Left ventricle myocardium inferior (tissue), 1 donor: ENCODE data around the gene TSHZ3. TPM values are rescaled to one million over a fixed set of nuclear protein-coding genes. Genes with fewer than 3 reads are reported as not detected.

ENCODE experiments used
- DNase-seq: peaks from one replicate; pipeline ENCODE4 v3.0.0-alpha.2; 2020
- H3K27ac ChIP-seq: fragments of 200-600 bp; replicated peaks from 2 replicates; pipeline ENCODE4 v1.8.0; 2021
- H3K27me3 ChIP-seq: fragments of 200-600 bp; 2 replicates; pipeline ENCODE4 v1.8.0; 2021; ENCODE audit warnings: low read depth
- H3K36me3 ChIP-seq: fragments of 200-600 bp; 2 replicates; pipeline ENCODE4 v1.8.0; 2021
- H3K4me1 ChIP-seq: fragments of 200-600 bp; 2 replicates; pipeline ENCODE4 v1.8.0; 2021
- H3K4me3 ChIP-seq: fragments of 200-600 bp; 2 replicates; pipeline ENCODE4 v1.8.0; 2021; ENCODE audit warnings: mild to moderate bottlenecking, moderate library complexity
- H3K9me3 ChIP-seq: fragments of 200-600 bp; replicated peaks from 2 replicates; pipeline ENCODE4 v1.8.0; 2021
- intact Hi-C: fragments of 100-400 bp; cut with micrococcal nuclease; formaldehyde crosslinking; loops from one replicate; pipeline ENCODE4 v1.11.0; 2022
- total RNA-seq: library from RNA; stranded (reverse); fragmentation: NEBNext Ultra II Directional; extraction: Animal tissue kit (Norgen Biotek cat#: 25700); gene quantifications from one replicate; pipeline ENCODE4 v1.2.1, GENCODE V29; 2021
- TF ChIP-seq, protein P1 (sequence below): fragments of 200-600 bp; IDR thresholded peaks from 2 replicates; pipeline ENCODE4 v1.8.0; 2021; ENCODE audit warnings: antibody characterized with exemption, mild to moderate bottlenecking, borderline replicate concordance
- donor health status: DM: no; HTN: yes; CAD: no; lungs with severe emphysema.

TSHZ3 gene
- total RNA-seq, 1 donor from 2014 or later = 2.9 TPM

DNA sequence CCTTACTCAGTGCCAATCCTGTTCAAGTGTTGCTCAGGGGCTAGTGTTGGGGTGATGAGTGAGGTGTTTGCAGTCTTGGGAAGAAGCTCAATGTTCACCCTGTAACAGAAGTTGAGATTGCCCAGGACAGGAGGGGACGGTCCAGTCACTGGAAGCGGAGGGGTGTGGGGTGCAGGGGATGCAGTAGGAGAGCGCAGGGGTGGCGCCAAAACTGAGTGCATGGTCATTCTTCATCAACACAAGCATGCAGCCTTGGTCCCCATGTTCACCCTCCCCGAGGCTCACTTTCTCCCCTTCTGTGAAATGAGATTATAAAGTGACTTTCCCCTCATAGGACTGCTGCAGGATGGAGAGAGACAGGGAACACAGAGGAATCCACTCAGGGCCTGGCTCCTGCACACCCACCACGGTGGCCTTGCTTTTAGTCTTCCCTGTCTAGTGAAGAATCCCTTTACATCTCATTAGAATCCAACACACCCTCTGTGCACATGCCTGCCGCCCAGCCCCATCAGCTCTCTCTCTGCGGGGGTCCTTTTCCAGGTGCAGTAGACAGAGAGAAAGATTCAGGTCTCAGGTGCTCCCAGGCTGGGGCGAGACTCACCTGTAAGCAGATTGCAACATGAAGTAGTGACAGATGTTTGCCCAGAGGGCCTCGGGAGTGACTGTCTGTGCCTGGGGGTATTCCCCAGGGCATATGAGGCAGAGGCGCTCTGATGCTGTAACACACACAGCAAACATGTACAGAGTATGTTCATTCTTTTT lies 93.2 kb downstream of the TSHZ3 start:
- Histone ChIP-seq H3K27ac (no peak overlapping the region), H3K9me3 (no peaks in the 10 kb centered on the region), H3K36me3 (no peaks in the 10 kb centered on the region), H3K4me1 (peaks cover 11% of the 10 kb centered on the region), H3K27me3 (peaks cover 58% of the 10 kb centered on the region), H3K4me3 (no peak overlapping the region)
- intact Hi-C loops = no loop called here
- TF ChIP-seq, protein P1, sequence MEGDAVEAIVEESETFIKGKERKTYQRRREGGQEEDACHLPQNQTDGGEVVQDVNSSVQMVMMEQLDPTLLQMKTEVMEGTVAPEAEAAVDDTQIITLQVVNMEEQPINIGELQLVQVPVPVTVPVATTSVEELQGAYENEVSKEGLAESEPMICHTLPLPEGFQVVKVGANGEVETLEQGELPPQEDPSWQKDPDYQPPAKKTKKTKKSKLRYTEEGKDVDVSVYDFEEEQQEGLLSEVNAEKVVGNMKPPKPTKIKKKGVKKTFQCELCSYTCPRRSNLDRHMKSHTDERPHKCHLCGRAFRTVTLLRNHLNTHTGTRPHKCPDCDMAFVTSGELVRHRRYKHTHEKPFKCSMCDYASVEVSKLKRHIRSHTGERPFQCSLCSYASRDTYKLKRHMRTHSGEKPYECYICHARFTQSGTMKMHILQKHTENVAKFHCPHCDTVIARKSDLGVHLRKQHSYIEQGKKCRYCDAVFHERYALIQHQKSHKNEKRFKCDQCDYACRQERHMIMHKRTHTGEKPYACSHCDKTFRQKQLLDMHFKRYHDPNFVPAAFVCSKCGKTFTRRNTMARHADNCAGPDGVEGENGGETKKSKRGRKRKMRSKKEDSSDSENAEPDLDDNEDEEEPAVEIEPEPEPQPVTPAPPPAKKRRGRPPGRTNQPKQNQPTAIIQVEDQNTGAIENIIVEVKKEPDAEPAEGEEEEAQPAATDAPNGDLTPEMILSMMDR = no peak
- DNase-seq = no peak

DNA sequence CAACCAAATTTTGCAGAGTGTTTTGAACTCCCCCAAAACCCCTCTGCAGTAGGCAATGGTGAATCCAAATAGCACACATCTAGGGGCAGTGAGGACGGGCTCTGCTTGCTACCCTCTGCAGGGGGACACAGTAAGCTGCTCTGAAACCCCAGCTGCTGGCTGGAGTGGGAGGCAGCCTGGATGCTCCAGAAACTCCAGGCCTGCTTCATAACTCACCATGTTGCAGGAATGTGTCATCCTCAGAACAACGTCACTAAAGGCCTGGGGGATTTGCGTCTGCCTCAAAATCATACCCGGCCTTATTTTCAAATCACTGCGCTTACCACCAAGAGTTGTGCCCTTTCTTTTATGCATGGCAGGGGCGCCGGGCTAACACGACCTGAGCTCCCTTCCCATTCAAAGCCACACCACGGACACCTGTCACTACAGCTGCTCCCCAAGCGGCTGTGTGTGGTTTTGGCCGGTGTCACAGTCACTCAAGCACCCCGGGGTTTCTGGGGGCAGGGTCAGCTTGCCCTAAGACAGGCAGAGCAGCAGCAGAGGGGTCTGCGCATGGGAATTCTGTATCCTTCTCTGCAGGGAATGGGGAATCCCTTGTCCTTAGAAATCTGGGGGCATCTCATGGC lies 93.9 kb downstream of the TSHZ3 start:
- DNase-seq = no peak
- Histone ChIP-seq H3K9me3 (no peaks in the 10 kb centered on the region), H3K4me3 (no peak overlapping the region), H3K27ac (no peak overlapping the region), H3K36me3 (no peaks in the 10 kb centered on the region), H3K27me3 (peaks cover 56% of the 10 kb centered on the region), H3K4me1 (peaks cover 4% of the 10 kb centered on the region)
- intact Hi-C loops = no loop called here
- TF ChIP-seq, protein P1 = no peak

DNA sequence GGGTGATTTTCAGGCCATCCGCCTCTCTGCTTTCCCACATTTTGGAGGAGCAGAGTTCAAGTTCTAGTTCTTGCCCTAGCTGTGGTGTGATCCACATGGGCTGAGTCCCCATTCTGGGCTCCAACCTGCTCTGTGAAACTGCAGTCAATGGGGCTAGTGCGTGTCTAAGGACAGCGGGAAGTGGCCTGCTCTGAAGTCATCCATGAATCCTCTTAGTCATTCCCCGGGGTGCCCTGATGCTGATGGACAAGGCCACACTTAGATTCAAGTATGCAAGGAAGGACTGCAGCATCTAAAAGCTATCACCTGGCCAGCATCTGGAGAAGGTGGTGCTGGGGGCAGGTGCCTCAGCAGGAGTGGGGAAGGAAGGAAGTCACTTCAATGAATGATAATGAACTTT lies 94.6 kb downstream of the TSHZ3 start:
- peaks cover 4% of the 10 kb centered on the region for H3K4me1 ChIP-seq
- intact Hi-C loops = no loop called here

DNA sequence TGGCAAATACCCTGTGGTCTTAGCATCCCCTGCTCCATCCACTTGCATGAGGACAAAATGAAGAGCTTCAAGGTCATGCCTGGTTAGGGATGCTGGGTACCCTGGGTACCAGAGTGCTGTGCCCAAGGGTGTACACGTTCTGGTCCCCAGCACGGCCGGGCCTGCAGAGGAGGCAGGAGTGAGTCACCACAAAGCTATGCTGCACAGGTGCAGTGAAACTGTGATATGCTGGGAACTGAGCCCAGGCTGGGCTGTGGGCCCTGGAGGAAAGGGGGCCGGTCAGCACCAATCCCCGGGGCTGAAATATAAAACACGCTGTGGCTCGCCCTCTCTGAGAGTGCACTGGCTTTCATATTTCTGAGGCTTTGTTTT lies 95.1 kb downstream of the TSHZ3 start:
- H3K9me3 ChIP-seq = no peaks in the 10 kb centered on the region
- peaks cover 4% of the 10 kb centered on the region for H3K4me1 ChIP-seq
- H3K36me3 ChIP-seq = no peaks in the 10 kb centered on the region
- peaks cover 58% of the 10 kb centered on the region for H3K27me3 ChIP-seq
- intact Hi-C loops = no loop called here
- no peak overlapping the region for H3K27ac ChIP-seq
- TF ChIP-seq, protein P1 = no peak
- H3K4me3 ChIP-seq = no peak overlapping the region
- DNase-seq = no peak

More for the DNA sequence above, 94.6 kb downstream of the TSHZ3 start:
- Histone ChIP-seq H3K4me3 (no peak overlapping the region), H3K36me3 (no peaks in the 10 kb centered on the region), H3K27me3 (peaks cover 58% of the 10 kb centered on the region), H3K9me3 (no peaks in the 10 kb centered on the region), H3K27ac (no peak overlapping the region)
- TF ChIP-seq, protein P1 = no peak
- no peak for DNase-seq

DNA sequence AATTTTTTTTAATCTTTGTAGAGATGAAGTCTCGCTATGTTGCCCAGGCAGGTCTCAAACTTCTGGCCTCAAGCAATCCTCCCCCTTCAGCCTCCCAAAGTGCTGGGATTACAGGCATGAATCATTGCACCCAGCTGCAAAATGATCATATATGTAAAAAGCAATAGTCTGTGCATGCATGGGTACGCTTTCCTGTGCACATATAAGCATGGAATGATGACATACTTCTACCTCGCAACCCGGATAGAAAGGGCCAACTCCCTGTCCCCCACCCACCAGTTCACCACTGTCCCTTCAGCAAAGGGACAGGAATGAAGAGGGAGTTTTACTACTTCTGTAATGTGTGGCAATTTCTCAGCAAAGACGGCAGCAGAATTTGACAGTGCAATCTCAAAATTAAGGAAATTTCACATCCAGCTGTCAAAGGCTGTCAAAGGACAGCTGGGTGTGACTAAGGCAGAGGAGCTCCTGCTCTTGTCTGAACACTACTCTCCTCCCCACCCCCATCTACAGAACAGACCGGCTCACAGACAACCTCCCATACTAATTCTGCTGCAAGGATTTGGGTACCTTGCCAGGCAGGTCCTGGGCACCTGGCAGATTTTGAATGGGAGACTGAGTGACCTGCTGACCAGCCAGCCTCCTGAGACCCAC lies 95.6 kb downstream of the TSHZ3 start:
- TF ChIP-seq, protein P1 = no peak
- Histone ChIP-seq H3K36me3 (no peaks in the 10 kb centered on the region), H3K4me1 (peaks cover 4% of the 10 kb centered on the region), H3K4me3 (no peak overlapping the region), H3K27ac (no peak overlapping the region), H3K9me3 (no peaks in the 10 kb centered on the region), H3K27me3 (peaks cover 57% of the 10 kb centered on the region)
- no peak for DNase-seq
- intact Hi-C loops = no loop called here
